Left ventricle myocardium inferior (tissue), 1 donor: Measurements from ENCODE around the gene DIPK1C. TPM values are rescaled to one million over a fixed set of nuclear protein-coding genes. Genes with fewer than 3 reads are reported as not detected.
A peak's percentile ranks its signal among the peaks of the same experiment; 100 is the strongest.

ENCODE experiments used
- DNase-seq: peaks from one replicate; pipeline ENCODE4 v3.0.0-alpha.2; 2020
- H3K27ac ChIP-seq: fragments of 200-600 bp; replicated peaks from 2 replicates; pipeline ENCODE4 v1.8.0; 2021
- H3K27me3 ChIP-seq: fragments of 200-600 bp; 2 replicates; pipeline ENCODE4 v1.8.0; 2021; ENCODE audit warnings: low read depth
- H3K36me3 ChIP-seq: fragments of 200-600 bp; 2 replicates; pipeline ENCODE4 v1.8.0; 2021
- H3K4me1 ChIP-seq: fragments of 200-600 bp; 2 replicates; pipeline ENCODE4 v1.8.0; 2021
- H3K4me3 ChIP-seq: fragments of 200-600 bp; 2 replicates; pipeline ENCODE4 v1.8.0; 2021; ENCODE audit warnings: mild to moderate bottlenecking, moderate library complexity
- H3K9me3 ChIP-seq: fragments of 200-600 bp; replicated peaks from 2 replicates; pipeline ENCODE4 v1.8.0; 2021
- CTCF ChIP-seq: fragments of 200-600 bp; IDR thresholded peaks from 2 replicates; pipeline ENCODE4 v1.8.0; 2021; ENCODE audit warnings: antibody characterized with exemption, mild to moderate bottlenecking, borderline replicate concordance
- intact Hi-C: fragments of 100-400 bp; cut with micrococcal nuclease; formaldehyde crosslinking; loops from one replicate; pipeline ENCODE4 v1.11.0; 2022
- total RNA-seq: library from RNA; stranded (reverse); fragmentation: NEBNext Ultra II Directional; extraction: Animal tissue kit (Norgen Biotek cat#: 25700); gene quantifications from one replicate; pipeline ENCODE4 v1.2.1, GENCODE V29; 2021
- donor health status: DM: no; HTN: yes; CAD: no; lungs with severe emphysema.

Gene DIPK1C
- total RNA-seq, 1 donor from 2014 or later: 6.4 TPM

- no peak for DNase-seq
- intact Hi-C loops: loop anchor here (5.0 kb wide), 1 partner anchor 137 kb away; no protein-coding TSS in a partner anchor
- no peak for TF ChIP-seq CTCF
- no peak overlapping the region for H3K27ac ChIP-seq
- H3K36me3 ChIP-seq: no peaks in the 10 kb centered on the region
- H3K27me3 ChIP-seq: no peaks in the 10 kb centered on the region
- no peaks in the 10 kb centered on the region for H3K9me3 ChIP-seq
- no peak overlapping the region for H3K4me3 ChIP-seq
- H3K4me1 ChIP-seq: peaks cover 25% of the 10 kb centered on the region
Observed at GRCh38 chr18:74489676-74490075, 32.6 kb upstream of the DIPK1C start.

GRCh38 chr18:74488864-74489263 lies 31.8 kb upstream of the DIPK1C start:
- Histone ChIP-seq H3K36me3 (no peaks in the 10 kb centered on the region), H3K9me3 (no peaks in the 10 kb centered on the region), H3K4me3 (no peak overlapping the region), H3K4me1 (peaks cover 25% of the 10 kb centered on the region), H3K27me3 (no peaks in the 10 kb centered on the region), H3K27ac (no peak overlapping the region)
- intact Hi-C loops: no loop called here
- no peak for DNase-seq
- TF ChIP-seq CTCF: no peak

GRCh38 chr18:74488354-74488753 lies 31.2 kb upstream of the DIPK1C start:
- no peaks in the 10 kb centered on the region for H3K36me3 ChIP-seq
- H3K4me3 ChIP-seq: no peak overlapping the region
- no peak for TF ChIP-seq CTCF
- H3K9me3 ChIP-seq: no peaks in the 10 kb centered on the region
- DNase-seq: no peak
- no peak overlapping the region for H3K27ac ChIP-seq
- H3K27me3 ChIP-seq: no peaks in the 10 kb centered on the region
- H3K4me1 ChIP-seq: peaks cover 20% of the 10 kb centered on the region
- intact Hi-C loops: no loop called here

- peak overlapping the region; percentile 52 for H3K27ac ChIP-seq
Observed at GRCh38 chr18:74486119-74486849, 29.2 kb upstream of the DIPK1C start.

GRCh38 chr18:74482697-74483096 lies 25.6 kb upstream of the DIPK1C start:
- H3K4me1 ChIP-seq: peaks cover 15% of the 10 kb centered on the region
- no peaks in the 10 kb centered on the region for H3K27me3 ChIP-seq
- H3K9me3 ChIP-seq: no peaks in the 10 kb centered on the region
- no peak for TF ChIP-seq CTCF
- H3K36me3 ChIP-seq: no peaks in the 10 kb centered on the region
- H3K4me3 ChIP-seq: no peak overlapping the region
- DNase-seq: no peak
- no peak overlapping the region for H3K27ac ChIP-seq
- intact Hi-C loops: no loop called here

More at GRCh38 chr18:74486119-74486849, 29.2 kb upstream of the DIPK1C start:
- no peaks in the 10 kb centered on the region for H3K36me3 ChIP-seq
- DNase-seq: no peak
- intact Hi-C loops: no loop called here
- no peaks in the 10 kb centered on the region for H3K9me3 ChIP-seq
- H3K27me3 ChIP-seq: no peaks in the 10 kb centered on the region
- no peak overlapping the region for H3K4me3 ChIP-seq
- no peak for TF ChIP-seq CTCF
- peaks cover 15% of the 10 kb centered on the region for H3K4me1 ChIP-seq
